Measurements from ENCODE around the gene ZC3H18.

Gene ZC3H18

GRCh38 chr16:88622866-88623265 lies 52.7 kb downstream of the ZC3H18 start:
- no peak overlapping the region for H3K4me3 ChIP-seq (replicated peaks; ENCODE audit: low read depth, low read length)
- TF ChIP-seq CTCF (IDR thresholded peaks at IDR 0.05; ENCODE audit: low read depth, low read length, missing control alignments) = no peak
- no peak for DNase-seq (ENCODE audit: extremely low read depth, low read depth)

- no peak overlapping the region for H3K4me3 ChIP-seq (replicated peaks; ENCODE audit: low read depth, low read length)
- no peak for DNase-seq (ENCODE audit: extremely low read depth, low read depth)
- TF ChIP-seq CTCF (IDR thresholded peaks at IDR 0.05; ENCODE audit: low read depth, low read length, missing control alignments) = no peak
These were observed 53.7 kb downstream of the ZC3H18 start for GRCh38 chr16:88623858-88624257.

- no peak for DNase-seq (ENCODE audit: extremely low read depth, low read depth)
- H3K4me3 ChIP-seq (replicated peaks; ENCODE audit: low read depth, low read length) = no peak overlapping the region
- TF ChIP-seq CTCF (IDR thresholded peaks at IDR 0.05; ENCODE audit: low read depth, low read length, missing control alignments) = no peak
These were observed 54.3 kb downstream of the ZC3H18 start for GRCh38 chr16:88624481-88624880.

GRCh38 chr16:88624977-88625576 lies 54.9 kb downstream of the ZC3H18 start:
- no peak for TF ChIP-seq CTCF (IDR thresholded peaks at IDR 0.05; ENCODE audit: low read depth, low read length, missing control alignments)
- no peak for DNase-seq (ENCODE audit: extremely low read depth, low read depth)

GRCh38 chr16:88626646-88627045 lies 56.4 kb downstream of the ZC3H18 start:
- DNase-seq (ENCODE audit: extremely low read depth, low read depth) = no peak
- no peak overlapping the region for H3K4me3 ChIP-seq (replicated peaks; ENCODE audit: low read depth, low read length)
- TF ChIP-seq CTCF (IDR thresholded peaks at IDR 0.05; ENCODE audit: low read depth, low read length, missing control alignments) = no peak

More at GRCh38 chr16:88624977-88625576, 54.9 kb downstream of the ZC3H18 start:
- H3K4me3 ChIP-seq (replicated peaks; ENCODE audit: low read depth, low read length) = no peak overlapping the region

GRCh38 chr16:88627531-88628411 lies 57.6 kb downstream of the ZC3H18 start:
- no peak overlapping the region for H3K4me3 ChIP-seq (replicated peaks; ENCODE audit: low read depth, low read length)
- no peak for DNase-seq (ENCODE audit: extremely low read depth, low read depth)
- no peak for TF ChIP-seq CTCF (IDR thresholded peaks at IDR 0.05; ENCODE audit: low read depth, low read length, missing control alignments)
